Islet of Langerhans (tissue), 1 donor: ENCODE data around the gene NAT8L.
"Not testable (repeated sequence)": the region's sequence is repeated elsewhere in the genome, so short reads cannot be mapped to it uniquely, and the experiment has no call there.

Experiments used
- FAIRE-seq: peaks from one replicate; lab custom pipeline; 2011; peaks lifted over from hg19 to GRCh38; lab: Jason Lieb, UNC

NAT8L gene, protein sequence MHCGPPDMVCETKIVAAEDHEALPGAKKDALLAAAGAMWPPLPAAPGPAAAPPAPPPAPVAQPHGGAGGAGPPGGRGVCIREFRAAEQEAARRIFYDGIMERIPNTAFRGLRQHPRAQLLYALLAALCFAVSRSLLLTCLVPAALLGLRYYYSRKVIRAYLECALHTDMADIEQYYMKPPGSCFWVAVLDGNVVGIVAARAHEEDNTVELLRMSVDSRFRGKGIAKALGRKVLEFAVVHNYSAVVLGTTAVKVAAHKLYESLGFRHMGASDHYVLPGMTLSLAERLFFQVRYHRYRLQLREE

DNA sequence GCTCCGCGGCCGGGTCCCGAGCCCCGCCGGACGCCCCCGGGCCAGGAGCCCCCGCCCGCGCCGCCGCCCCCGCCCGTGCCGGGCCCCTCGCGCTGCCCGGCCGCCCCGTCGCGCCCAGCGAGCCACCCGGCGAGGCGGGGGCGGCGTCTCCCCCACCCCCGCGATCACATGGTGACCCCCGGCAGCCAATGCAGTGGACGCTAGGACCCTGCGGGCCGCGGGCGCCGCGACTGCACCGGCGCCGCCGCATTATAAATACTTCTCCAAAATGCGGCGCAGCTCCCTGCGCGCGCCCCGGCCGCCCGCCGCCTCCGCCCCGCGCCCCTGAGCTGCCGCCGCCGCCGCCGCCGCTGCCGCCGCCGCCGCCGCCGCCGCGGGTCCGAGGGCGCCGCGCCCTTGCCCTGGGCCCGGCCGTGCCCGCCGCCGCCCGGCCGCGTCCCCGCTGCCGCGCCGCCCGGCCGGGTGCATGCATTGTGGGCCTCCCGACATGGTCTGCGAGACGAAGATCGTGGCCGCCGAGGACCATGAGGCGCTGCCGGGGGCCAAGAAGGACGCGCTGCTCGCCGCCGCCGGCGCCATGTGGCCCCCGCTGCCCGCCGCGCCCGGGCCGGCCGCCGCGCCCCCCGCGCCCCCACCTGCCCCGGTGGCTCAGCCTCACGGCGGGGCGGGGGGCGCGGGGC is at the start of gene NAT8L:
Gene NAT8L (plus strand): TSS at position 282 of the 680 bp plus-strand sequence. CDS start 185 bp downstream, at position 467.
- no peak for FAIRE-seq

DNA sequence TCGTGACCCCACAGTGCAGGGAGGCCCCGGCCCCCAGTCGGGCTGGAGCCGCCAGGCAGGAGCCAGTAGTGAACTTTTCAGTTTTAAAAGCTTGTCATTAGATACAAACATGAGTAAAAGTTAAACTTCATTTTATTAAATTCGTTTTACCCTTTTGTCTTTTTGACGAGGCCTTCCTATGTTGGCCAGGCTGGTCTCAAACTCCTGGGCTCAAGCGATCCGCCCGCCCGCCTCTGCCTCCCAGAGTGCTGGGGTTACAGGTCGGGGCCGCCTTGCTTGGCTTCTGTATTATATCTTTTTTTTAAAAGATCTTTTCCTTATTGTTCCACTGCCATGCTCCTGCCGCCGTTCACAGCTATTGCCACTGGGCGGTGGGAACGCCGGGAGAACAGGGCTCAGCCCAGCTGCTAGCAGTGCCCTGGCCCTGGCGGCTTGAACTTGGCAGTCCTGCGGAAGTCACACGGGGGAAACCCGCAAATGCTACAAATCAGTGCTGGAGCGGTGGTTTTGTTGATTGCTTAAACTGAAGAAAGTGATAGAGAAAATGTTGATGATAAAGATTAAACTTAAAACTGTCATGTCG is 49.4 kb upstream of the NAT8L start:
- no peak for FAIRE-seq

DNA sequence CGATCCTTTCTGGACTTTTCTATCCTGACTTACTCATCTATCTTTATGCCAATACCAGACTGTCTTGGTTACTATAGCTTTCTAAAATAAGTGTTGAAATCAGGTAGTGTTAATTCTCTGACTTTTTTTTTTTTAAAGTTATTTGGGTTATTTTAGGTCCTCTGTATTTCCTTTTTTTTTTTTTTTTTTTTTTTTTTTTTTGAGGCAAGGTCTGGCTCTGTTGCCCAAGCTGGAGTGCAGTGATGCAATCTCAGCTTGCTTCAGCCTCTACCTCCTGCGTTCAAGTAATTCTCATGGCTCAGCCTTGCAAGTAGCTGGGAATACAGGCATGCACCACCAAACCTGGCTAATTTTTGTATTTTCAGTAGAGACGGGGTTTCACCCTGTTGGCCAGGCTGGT is 47.5 kb upstream of the NAT8L start:
- no peak for FAIRE-seq

DNA sequence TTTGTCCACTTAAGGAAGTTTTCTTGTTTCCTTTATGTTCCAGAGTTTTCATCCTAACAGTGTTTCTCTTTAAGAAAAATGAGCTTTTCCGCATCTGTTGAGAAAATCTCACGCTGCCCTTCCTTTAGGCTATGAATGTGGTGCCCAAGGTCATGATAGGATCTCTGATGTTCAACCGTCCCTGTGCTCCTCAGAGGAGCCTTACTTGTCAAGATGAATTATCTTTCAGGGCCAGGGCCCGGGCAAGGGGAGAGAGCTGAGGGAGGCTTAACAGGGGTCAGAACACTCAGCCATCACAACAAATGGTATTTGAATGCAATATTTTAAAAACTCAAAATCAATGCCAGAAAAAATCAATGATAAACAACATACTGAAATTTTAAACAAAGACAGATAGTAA is 44.1 kb upstream of the NAT8L start:
- FAIRE-seq, result no peak

DNA sequence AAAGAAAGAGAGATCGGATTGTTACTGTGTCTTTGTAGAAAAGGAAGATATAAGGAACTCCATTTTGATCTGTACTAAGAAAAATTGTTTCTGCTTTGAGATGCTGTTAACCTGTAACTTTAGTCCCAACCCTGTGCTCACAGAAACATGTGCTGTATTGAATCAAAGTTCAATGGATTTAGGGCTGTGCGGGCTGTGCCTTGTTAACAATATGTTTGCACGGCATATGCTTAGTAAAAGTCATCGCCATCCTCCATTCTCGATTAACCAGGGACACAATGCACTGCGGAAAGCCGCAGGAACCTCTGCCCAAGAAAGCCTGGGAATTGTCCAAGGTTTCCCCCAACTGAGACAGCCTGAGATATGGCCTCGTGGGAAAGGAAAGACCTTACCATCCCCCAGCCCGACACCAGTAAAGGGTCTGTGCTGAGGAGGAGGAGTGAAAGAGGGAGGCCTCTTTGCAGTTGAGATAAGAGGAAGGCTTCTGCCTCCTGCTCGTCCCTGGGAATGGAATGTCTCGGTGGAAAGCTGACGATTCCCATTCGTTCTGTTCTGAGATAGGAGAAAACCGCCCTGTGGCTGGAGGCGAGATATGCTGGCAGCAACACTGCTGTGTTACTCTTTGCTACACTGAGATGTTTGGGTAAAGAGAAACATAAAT is 37.6 kb upstream of the NAT8L start:
- not testable (repeated sequence) for FAIRE-seq

DNA sequence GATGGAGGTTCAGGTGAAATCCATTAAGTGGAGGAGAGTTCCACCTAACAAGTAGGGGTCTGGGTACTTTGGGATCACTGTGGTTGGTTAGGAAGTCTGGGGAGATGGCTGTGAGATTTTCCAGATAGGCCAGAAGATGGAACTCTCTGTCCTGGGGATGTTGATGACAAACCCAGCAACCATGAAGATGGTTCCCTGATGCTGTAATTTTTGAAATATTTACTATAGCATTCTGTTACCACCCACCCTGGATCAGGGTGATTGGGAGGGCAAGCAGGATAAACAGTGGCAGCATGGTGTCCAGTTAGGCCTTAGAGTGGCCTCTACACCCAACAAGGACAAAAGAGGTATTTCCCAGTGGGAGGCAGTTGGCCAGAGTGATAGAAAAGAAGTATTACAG is 34.4 kb upstream of the NAT8L start:
- FAIRE-seq, result no peak

DNA sequence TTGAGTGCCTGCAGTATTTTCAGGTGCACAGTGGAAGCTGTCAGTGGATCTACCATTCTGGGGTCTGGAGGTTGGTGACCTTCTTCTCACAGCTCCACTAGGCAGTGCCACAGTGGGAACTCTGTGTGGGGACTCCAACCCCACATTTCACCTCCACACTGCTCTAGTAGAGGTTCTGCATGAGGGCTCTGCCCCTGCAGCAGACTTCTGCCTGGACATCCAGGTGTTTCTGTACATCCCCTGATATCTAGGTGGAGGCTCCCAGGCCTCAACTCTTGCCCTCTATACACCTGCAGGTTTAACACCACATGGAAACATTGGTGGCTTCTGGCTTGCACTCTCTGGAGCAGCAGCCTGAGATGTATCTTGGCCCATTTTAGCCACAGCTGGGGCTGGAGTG is 33.3 kb upstream of the NAT8L start:
- no peak for FAIRE-seq

DNA sequence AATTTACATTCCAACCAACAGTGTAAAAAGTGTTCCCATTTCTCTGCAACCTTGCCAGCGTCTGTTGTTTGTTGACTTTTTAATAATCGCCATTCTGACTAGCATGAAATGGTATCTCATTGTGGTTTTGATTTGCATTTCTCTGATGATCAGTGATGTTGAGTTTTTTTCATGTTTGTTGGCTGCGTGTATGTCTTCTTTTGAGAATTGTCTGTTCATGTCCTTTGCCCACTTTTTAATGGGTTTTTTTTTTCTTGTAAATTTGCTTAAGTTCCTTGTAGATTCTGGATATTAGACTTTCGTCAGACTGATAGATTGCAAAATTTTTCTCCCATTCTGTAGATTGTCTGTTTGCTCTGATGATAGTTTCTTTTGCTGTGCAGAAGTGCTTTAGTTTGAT is 32.0 kb upstream of the NAT8L start:
- not testable (repeated sequence) for FAIRE-seq

DNA sequence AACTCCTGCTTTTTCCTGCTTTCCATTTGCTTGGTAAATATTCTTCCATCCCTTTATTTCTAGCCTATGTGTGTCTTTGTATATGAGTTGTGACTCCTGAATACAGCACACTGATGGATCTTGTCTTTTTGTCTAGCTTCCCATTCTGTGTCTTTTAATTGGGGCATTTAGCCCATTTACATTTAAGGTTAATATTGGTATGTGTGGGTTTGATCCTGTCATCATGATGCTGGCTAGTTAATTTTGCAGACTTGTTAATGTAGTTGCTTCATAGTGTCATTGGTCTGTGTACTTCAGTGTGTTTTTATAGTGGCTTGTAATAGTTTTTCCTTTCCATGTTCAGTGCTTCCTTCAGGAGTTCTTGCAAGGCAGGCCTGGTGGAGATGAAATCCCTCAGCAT is 28.0 kb upstream of the NAT8L start:
- FAIRE-seq, result not testable (repeated sequence)

DNA sequence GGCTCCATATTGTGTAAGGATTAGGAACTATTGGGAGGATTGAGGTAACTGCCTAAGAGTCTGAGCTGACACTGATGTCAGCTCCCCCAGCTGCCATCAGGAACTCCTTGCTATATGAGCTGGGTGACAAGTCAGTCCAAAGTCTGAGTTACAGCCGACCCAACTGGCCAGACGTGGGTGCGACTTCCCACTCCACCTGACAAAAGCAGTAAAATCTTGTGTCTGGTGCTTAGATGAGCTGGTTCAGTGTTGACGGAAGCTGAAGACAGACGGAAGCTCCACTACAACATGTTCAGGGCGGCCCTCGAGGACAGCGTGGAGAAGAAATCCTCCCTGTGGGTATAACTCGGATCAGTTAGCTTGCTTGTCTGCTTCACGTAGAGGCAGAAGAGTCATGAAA is 22.8 kb upstream of the NAT8L start:
- no peak for FAIRE-seq

DNA sequence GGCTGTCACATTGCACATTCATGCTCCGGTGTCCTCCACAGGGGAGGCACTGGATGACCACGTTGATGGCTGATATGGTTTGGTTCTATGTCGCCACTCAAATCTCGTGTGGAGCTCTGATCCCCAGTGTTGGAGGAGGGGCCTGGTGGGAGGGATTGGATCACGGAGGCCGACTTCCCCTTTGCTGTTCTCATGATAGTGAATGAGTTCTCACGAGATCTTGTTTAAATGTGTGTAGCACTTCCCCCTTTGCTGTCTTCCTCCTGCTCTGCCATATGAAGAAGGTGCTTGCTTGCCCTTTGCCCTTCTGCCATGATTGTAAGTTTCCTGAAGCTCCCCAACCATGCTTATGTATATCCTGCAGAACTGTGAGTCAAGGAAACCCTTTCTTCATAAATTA is 22.3 kb upstream of the NAT8L start:
- FAIRE-seq, result no peak

DNA sequence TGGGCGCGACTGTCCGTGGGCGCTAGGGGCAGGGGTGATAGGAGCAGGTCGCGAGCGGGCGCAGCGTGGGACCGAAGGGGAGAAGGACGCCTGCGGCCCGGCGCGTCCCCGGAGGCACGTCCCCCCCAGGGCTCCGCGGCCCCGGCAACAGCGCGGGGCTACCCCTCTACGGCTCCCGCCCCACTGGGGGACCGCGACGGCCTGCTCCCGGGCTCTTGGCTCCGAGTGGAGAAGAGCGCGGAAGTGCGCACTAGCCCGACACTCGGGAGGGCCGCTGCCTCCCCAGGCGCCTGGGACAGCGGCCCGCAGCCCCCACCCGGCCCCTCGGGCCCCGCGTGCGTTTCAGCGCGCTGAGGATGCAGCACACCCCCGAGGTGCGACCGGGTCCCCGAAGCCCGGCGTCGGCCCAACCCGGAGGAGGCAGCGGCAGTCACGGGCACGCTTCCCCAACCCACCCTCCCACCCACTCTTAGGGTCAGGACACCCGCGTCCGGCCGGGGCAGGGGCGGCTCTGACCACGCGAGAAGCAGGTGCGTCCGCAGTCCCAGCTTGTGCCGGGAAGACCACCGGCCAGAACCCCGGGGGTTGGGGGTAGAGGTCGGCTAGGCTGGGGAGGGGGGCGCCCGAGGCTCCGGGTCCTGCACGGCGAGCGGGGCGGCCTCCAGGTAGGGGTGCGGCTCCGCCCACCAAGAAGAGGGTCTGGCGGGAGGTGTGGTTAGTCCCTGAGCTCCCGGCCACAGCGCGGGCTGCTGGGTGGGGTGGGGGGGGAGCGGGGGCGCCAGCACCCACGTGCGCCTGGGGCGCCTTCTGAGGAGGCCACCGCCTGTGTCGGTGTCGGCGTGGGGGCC is 18.5 kb upstream of the NAT8L start:
- no peak for FAIRE-seq

DNA sequence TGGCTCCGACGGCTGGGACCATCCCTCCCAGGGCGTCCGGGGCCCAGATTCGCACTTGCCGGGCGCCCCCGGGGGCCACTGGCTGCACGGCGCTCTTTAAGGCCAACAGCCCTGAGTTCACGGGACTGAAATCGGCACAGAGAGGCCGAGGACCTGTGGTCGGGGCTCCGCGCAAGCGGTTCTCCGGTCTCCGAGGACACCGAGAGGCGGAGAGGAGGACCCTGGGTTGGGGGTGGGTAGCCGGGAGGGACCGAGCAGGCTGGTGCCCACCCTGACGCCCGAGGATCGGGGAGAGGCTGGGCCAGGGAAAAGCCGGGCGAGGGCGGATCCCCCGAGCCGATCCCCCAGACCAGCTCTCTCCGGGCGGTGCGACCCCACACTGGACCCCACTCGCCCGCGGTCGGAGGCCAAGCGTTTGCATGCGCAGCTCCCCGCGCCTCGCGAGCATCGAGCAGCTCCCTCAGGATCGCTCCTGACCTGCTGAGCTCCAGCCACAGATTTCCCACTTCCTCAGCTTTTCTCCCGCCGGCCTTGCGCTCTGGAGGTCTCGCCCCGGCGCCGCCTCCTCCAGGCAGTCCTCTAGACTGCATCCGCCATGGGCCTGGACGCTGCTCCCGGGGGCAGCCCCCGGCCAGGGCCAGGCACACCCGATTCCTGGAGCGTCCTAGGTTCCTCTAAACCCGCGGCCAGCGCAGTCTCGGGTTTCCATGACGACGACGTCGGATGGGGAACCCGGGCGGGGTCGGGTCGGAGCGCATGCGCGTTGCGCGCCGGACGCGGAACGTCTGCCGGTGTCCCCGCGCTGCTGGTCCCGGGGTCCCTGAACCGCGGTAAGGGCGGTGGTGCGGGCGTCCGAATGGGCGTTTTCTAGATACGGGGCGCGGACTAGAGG is 17.6 kb upstream of the NAT8L start:
- no peak for FAIRE-seq

DNA sequence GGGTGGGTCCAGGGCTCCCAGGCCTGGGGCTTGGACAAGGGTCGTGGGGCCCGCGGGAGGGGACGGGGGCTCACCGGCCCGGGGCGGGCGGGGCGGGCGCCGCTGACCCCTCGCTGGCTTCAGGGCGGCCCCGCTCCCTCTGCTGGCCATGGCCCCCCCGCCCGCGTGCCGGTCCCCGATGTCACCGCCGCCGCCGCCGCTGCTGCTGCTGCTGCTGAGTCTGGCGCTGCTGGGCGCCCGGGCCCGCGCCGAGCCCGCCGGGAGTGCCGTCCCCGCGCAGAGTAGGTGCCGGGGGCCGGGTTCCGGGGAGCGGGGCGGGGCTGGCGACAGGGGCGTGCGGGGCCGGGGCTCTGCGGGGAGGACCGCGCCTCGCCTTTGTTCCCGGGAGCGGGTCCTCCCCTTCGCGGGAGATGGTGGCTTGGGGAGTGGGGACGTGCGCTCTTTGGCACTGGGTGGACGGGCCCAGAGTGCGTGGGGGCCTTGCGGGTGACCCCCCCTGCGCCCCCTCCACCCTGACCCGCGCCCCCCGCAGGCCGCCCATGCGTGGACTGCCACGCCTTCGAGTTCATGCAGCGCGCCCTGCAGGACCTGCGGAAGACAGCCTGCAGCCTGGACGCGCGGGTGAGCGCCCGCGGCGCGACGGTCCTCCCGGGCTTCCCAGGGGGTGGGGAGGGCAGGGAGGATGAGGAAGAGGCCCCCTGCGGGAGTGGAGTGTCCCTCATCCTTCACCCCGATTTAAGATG is 16.8 kb upstream of the NAT8L start:
- no peak for FAIRE-seq

DNA sequence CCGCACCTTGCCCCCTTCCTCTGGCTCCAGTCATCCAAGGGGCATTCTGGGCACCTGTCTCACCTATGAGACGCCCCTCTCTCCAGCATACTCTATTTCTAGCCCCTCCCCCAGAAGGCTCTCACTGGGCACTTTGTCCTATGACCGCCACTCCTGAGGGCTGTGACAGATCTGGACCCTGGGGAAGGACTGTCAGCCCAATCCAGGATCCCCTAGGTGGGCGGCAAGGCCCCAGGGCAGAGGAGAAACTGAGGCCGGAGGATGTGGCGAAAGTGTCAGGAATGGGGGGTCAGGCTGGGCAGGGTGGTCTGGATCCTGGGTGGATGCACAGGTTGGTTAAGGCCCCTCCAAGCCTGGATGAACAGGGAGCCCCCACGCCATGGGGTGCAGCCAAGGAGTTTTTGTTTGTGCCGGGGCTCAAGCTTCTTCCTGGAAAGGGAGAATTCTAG is 16.2 kb upstream of the NAT8L start:
- FAIRE-seq, result no peak

DNA sequence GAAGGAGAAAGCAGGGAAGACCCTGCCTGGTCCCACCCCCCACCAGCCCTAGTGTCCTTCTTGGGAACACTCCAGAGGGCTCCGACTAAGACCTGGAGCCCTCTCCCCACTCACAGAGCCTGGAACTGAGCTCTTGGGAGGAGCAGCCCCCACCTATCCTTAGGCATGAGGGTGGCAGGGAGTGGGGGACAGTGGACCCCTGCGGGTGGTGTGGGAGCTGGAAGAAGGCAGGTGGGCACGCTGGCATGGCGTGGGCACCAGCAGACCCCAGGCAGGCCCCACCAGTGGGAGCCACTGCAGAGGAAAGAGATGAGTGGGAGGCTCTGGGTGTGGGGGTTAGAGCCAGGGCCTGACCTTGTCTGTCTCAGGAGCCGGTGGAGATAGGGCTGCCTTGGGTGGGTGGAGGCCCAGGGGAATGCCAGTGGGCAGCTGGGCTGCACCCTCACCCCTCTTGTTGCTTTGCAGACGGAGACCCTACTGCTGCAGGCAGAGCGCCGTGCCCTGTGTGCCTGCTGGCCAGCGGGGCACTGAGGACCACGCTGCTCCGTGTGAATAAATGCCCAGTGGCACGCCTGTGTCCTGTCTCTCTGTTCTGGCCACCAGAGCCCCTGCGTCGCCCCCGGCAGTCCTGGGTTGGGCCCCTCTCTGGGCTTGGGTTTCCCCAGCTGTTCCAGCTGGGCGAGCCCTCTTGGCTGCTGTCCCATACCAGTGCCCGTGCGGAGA is 15.6 kb upstream of the NAT8L start:
- no peak for FAIRE-seq

DNA sequence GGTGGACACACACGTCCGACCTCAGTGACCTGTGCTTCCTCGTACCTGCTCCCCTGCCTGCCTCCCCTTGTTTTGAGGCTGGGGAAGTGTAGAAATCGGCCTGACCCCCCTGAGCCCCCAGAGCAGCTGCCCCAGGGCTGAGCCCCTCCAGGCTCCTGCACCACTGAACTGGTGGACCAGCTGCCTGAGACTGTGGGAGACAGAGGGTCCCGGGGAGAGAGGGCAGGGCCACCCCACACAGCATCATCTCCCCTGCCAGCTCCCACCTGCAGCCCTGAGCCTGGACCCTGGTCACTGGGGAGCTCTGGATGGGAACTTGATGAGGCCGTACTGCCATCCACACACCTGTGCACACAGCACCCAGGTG is 15.0 kb upstream of the NAT8L start:
- FAIRE-seq, result no peak

DNA sequence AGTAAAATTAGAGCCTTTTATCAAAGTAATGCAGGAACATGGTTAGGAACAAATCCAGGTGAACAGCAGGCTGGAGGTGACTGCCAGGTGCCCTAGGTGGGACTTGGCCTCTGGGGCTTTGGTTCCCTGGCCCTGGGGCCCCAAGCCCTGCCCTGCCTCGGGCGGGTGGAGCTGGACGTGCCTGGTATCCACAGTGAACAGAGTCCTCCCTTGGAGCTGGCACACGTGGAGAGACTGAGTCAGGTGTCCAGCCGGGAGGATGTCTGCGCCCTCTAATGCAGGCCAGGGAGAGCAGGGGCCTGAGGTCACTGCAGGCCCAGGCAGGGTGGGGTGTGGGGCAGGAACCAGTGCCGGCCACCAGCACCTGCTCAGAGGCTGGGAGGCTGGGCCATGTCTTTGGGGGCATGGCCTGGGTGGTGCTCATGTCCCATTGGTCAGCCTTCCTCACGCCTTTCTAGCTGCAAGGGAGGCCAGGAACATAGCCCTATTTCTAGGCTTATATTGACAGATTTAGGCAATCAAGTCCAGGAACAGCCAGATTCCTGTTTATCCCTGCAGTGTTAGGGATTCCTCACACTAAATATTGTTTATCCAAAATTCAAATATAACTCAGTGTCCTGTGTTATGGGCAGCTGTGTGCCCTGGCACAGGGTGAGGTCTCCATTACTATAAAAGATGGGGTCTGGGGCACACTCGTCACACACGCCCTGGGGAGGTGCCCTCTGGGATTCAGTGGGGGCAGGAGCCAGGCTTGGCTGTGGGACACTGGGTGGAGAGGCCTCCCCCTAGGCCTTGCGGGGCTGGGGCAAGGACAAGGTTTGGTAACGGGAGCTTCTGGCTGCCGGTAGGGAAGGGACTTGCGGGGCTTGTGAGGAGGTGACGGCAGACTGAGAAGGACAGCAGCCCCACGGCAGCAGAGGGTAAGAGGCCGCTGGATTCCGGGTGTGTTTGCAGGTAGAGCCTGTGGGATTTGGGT is 14.3 kb upstream of the NAT8L start:
- no peak for FAIRE-seq
